Upper lobe of right lung (tissue), 1 donor: Measurements from ENCODE around the gene WDFY2. TPM values are rescaled to one million over a fixed set of nuclear protein-coding genes. Genes with fewer than 3 reads are reported as not detected.
A peak's percentile ranks its signal among the peaks of the same experiment; 100 is the strongest.

Experiments used
- ATAC-seq: fragments of 200-7000 bp; cut with Tn5 transposase; one replicate; pipeline ENCODE4 v1.9.1; 2020; ENCODE audit warnings: mild to moderate bottlenecking, moderate library complexity
- DNase-seq: peaks from one replicate; pipeline ENCODE4 v3.0.0-alpha.2; 2020
- H3K27ac ChIP-seq: fragments of 200-600 bp; one replicate; pipeline ENCODE4 v1.8.0; 2022
- H3K27me3 ChIP-seq: fragments of 200-600 bp; one replicate; pipeline ENCODE4 v1.8.0; 2022; ENCODE audit warnings: mild to moderate bottlenecking
- H3K36me3 ChIP-seq: fragments of 200-600 bp; one replicate; pipeline ENCODE4 v1.8.0; 2022
- H3K4me1 ChIP-seq: fragments of 200-600 bp; one replicate; pipeline ENCODE4 v1.8.0; 2022
- H3K4me3 ChIP-seq: fragments of 200-600 bp; one replicate; pipeline ENCODE4 v1.8.0; 2022; ENCODE audit warnings: mild to moderate bottlenecking
- H3K9me3 ChIP-seq: fragments of 200-600 bp; one replicate; pipeline ENCODE4 v1.8.0; 2022
- CTCF ChIP-seq: fragments of 200-600 bp; IDR thresholded peaks from one replicate; pipeline ENCODE4 v1.8.0; 2022; ENCODE audit warnings: antibody characterized with exemption
- intact Hi-C: fragments of 100-400 bp; cut with DNase I; formaldehyde crosslinking; loops from one replicate; pipeline ENCODE4 v1.11.0; 2022
- total RNA-seq: library from RNA; stranded (reverse); fragmentation: NEBNext Ultra II Directional; extraction: Animal tissue kit (Norgen Biotek cat#: 25700); gene quantifications from one replicate; pipeline ENCODE4 v1.2.1, GENCODE V29; 2021
- donor health status: DM: no; HTN: yes; CAD: no; lungs with severe emphysema.

Gene WDFY2
- total RNA-seq, 1 donor from 2014 or later, result 13.1 TPM

- Histone ChIP-seq H3K27me3 (no peaks in the 10 kb centered on the region), H3K27ac (no peak overlapping the region), H3K4me3 (no peak overlapping the region), H3K36me3 (no peaks in the 10 kb centered on the region), H3K9me3 (no peaks in the 10 kb centered on the region), H3K4me1 (peaks cover 20% of the 10 kb centered on the region)
- DNase-seq, result no peak
- TF ChIP-seq CTCF, result no peak
- ATAC-seq, result peak; percentile 57
- intact Hi-C loops, result no loop called here
Observed at GRCh38 chr13:51624695-51625345, 40.6 kb downstream of the WDFY2 start.

GRCh38 chr13:51625555-51626345 lies 41.5 kb downstream of the WDFY2 start:
- no peak for TF ChIP-seq CTCF
- no peaks in the 10 kb centered on the region for H3K36me3 ChIP-seq
- intact Hi-C loops, result no loop called here
- no peaks in the 10 kb centered on the region for H3K9me3 ChIP-seq
- no peak overlapping the region for H3K27ac ChIP-seq
- H3K4me3 ChIP-seq, result no peak overlapping the region
- ATAC-seq (peak; percentile 45), DNase-seq (no peak)
- no peaks in the 10 kb centered on the region for H3K27me3 ChIP-seq
- peaks cover 20% of the 10 kb centered on the region for H3K4me1 ChIP-seq

GRCh38 chr13:51626749-51627148 lies 42.5 kb downstream of the WDFY2 start:
- peak; percentile 23 for ATAC-seq
- no peak for TF ChIP-seq CTCF
- H3K36me3 ChIP-seq, result no peaks in the 10 kb centered on the region
- no peak overlapping the region for H3K27ac ChIP-seq
- intact Hi-C loops, result no loop called here
- no peak for DNase-seq
- H3K27me3 ChIP-seq, result no peaks in the 10 kb centered on the region
- H3K4me1 ChIP-seq, result peaks cover 20% of the 10 kb centered on the region
- H3K4me3 ChIP-seq, result no peak overlapping the region
- no peaks in the 10 kb centered on the region for H3K9me3 ChIP-seq

GRCh38 chr13:51628059-51628852 lies 44.0 kb downstream of the WDFY2 start:
- Histone ChIP-seq H3K27me3 (no peaks in the 10 kb centered on the region), H3K4me3 (no peak overlapping the region), H3K27ac (no peak overlapping the region), H3K9me3 (no peaks in the 10 kb centered on the region), H3K4me1 (peaks cover 20% of the 10 kb centered on the region), H3K36me3 (no peaks in the 10 kb centered on the region)
- TF ChIP-seq CTCF, result no peak
- DNase-seq (no peak), ATAC-seq (no peak)
- intact Hi-C loops, result no loop called here

GRCh38 chr13:51629491-51630287 lies 45.4 kb downstream of the WDFY2 start:
- intact Hi-C loops, result no loop called here
- H3K27me3 ChIP-seq, result no peaks in the 10 kb centered on the region
- H3K9me3 ChIP-seq, result no peaks in the 10 kb centered on the region
- no peaks in the 10 kb centered on the region for H3K36me3 ChIP-seq
- peaks cover 20% of the 10 kb centered on the region for H3K4me1 ChIP-seq
- TF ChIP-seq CTCF, result no peak
- ATAC-seq (no peak), DNase-seq (no peak)
- no peak overlapping the region for H3K27ac ChIP-seq
- H3K4me3 ChIP-seq, result no peak overlapping the region
